GOT3 (cell line): ENCODE results near the gene PLA2G4F.

ENCODE experiments used
- DNase-seq: peaks from one replicate; lab custom pipeline; 2025; ENCODE audit warnings: mixed read lengths; lab: John Stamatoyannopoulos, UW

Gene PLA2G4F

GRCh38 chr15:42146551-42147430, 9.6 kb downstream of the PLA2G4F start:
- DNase-seq = no peak

- DNase-seq = no peak
Observed at GRCh38 chr15:42145546-42146455, 10.6 kb downstream of the PLA2G4F start.

- no peak for DNase-seq
Observed at GRCh38 chr15:42144841-42145375, 11.5 kb downstream of the PLA2G4F start.

- DNase-seq = no peak
Observed at GRCh38 chr15:42143866-42144625, 12.4 kb downstream of the PLA2G4F start.

GRCh38 chr15:42143356-42143755, 13.1 kb downstream of the PLA2G4F start:
- no peak for DNase-seq

- no peak for DNase-seq
Observed at GRCh38 chr15:42141795-42142667, 14.4 kb downstream of the PLA2G4F start.

- DNase-seq = no peak
Observed at GRCh38 chr15:42141246-42141645, 15.2 kb downstream of the PLA2G4F start.

GRCh38 chr15:42140383-42141070, 15.9 kb downstream of the PLA2G4F start:
- no peak for DNase-seq

- DNase-seq = no peak
Observed at GRCh38 chr15:42139596-42139995, 16.8 kb downstream of the PLA2G4F start.

GRCh38 chr15:42138968-42139386, 17.5 kb downstream of the PLA2G4F start:
- DNase-seq = no peak

- DNase-seq = no peak
Observed at GRCh38 chr15:42138411-42138810, 18.0 kb downstream of the PLA2G4F start.

- no peak for DNase-seq
Observed at GRCh38 chr15:42137461-42138261, 18.8 kb downstream of the PLA2G4F start.

GRCh38 chr15:42136513-42136912, 19.9 kb downstream of the PLA2G4F start:
- no peak for DNase-seq

GRCh38 chr15:42135351-42135750, 21.1 kb downstream of the PLA2G4F start:
- DNase-seq = no peak

GRCh38 chr15:42134617-42135245, 21.7 kb downstream of the PLA2G4F start:
- DNase-seq = no peak

- no peak for DNase-seq
Observed at GRCh38 chr15:42133886-42134502, 22.4 kb downstream of the PLA2G4F start.

GRCh38 chr15:42133356-42133755, 23.1 kb downstream of the PLA2G4F start:
- DNase-seq = no peak
